Neuronal stem cell (in vitro differentiated cells): Measurements from ENCODE around the gene PPDPF.

Experiments
- DNase-seq: peaks from one replicate; pipeline ENCODE4 v3.0.0-alpha.2; 2013; ENCODE audit warnings: low spot score
- H2AFZ ChIP-seq: one replicate; pipeline ENCODE4 v1.6.1; 2013; ENCODE audit warnings: mild to moderate bottlenecking, low read length, inconsistent platforms
- H2AK5ac ChIP-seq: 2 replicates; pipeline ENCODE4 v1.6.1; 2013; ENCODE audit warnings: low read depth, mild to moderate bottlenecking, inconsistent platforms, low read length, moderate library complexity, mixed read lengths
- H2BK120ac ChIP-seq: 2 replicates; pipeline ENCODE4 v1.6.1; 2013; ENCODE audit warnings: low read depth, mild to moderate bottlenecking, inconsistent platforms, low read length, moderate library complexity, mixed read lengths
- H2BK12ac ChIP-seq: one replicate; pipeline ENCODE4 v1.6.1; 2013; ENCODE audit warnings: low read length, inconsistent platforms
- H2BK15ac ChIP-seq: 2 replicates; pipeline ENCODE4 v1.6.1; 2013; ENCODE audit warnings: mild to moderate bottlenecking, low read length, inconsistent platforms, mixed read lengths
- H2BK5ac ChIP-seq: one replicate; pipeline ENCODE4 v1.6.1; 2013; ENCODE audit warnings: inconsistent platforms, mild to moderate bottlenecking, low read length, moderate library complexity
- H3K14ac ChIP-seq: one replicate; pipeline ENCODE4 v1.6.1; 2013; ENCODE audit warnings: low read length, inconsistent platforms
- H3K18ac ChIP-seq: 2 replicates; pipeline ENCODE4 v1.6.1; 2013; ENCODE audit warnings: low read length, inconsistent platforms
- H3K23ac ChIP-seq: 2 replicates; pipeline ENCODE4 v1.6.1; 2013; ENCODE audit warnings: low read depth, mild to moderate bottlenecking, mixed read lengths, low read length, inconsistent platforms; ENCODE audit not compliant: poor library complexity
- H3K27ac ChIP-seq: replicated peaks from 3 replicates; pipeline ENCODE4 v1.5.1; 2013; ENCODE audit warnings: low read length, inconsistent platforms
- H3K27me3 ChIP-seq, 3 experiments: 2 replicates each; pipeline ENCODE4 v1.6.1; 2013; ENCODE audit warnings: low read length in 3 of 3, mild to moderate bottlenecking in 2 of 3, inconsistent platforms in 1 of 3, low read depth in 1 of 3, mixed read lengths in 1 of 3, moderate library complexity in 1 of 3; ENCODE audit not compliant: control insufficient read depth in 3 of 3, insufficient read depth in 3 of 3
- H3K36me3 ChIP-seq, 2 donors: replicated peaks in 1 of 2; 2 replicates each; pipeline ENCODE4 v1.6.1; 2013; ENCODE audit warnings: low read length in 2 of 2; ENCODE audit not compliant: control insufficient read depth in 2 of 2, insufficient read depth in 2 of 2
- H3K4ac ChIP-seq: 2 replicates; pipeline ENCODE4 v1.6.1; 2013; ENCODE audit warnings: inconsistent platforms, mild to moderate bottlenecking, low read length, moderate library complexity
- H3K4me1 ChIP-seq, 2 donors: 1 replicate in 1 of 2; 2 replicates in 1 of 2; pipeline ENCODE4 v1.6.1; 2013; ENCODE audit warnings: low read length in 2 of 2, low read depth in 1 of 2; ENCODE audit not compliant: control insufficient read depth in 2 of 2, insufficient read depth in 1 of 2
- H3K4me2 ChIP-seq: one replicate; pipeline ENCODE4 v1.6.1; 2013; ENCODE audit warnings: mild to moderate bottlenecking, low read length, inconsistent platforms; ENCODE audit not compliant: insufficient read depth, poor library complexity, severe bottlenecking
- H3K4me3 ChIP-seq, 2 donors: 2 replicates each; pipeline ENCODE4 v1.5.1; 2013; ENCODE audit warnings: low read length in 2 of 2, mild to moderate bottlenecking in 2 of 2, inconsistent platforms in 1 of 2, moderate library complexity in 1 of 2
- H3K79me1 ChIP-seq: one replicate; pipeline ENCODE4 v1.6.1; 2013; ENCODE audit warnings: low read depth, mild to moderate bottlenecking, inconsistent platforms, low read length, moderate library complexity
- H3K9ac ChIP-seq: one replicate; pipeline ENCODE4 v1.6.1; 2013; ENCODE audit warnings: mild to moderate bottlenecking, low read depth, low read length, inconsistent platforms; ENCODE audit not compliant: poor library complexity
- H3K9me3 ChIP-seq, 2 donors: replicated peaks in 1 of 2; 2 replicates each; pipeline versions ENCODE3 to v1.6.1; 2013; ENCODE audit warnings: low read length in 2 of 2, mild to moderate bottlenecking in 2 of 2, inconsistent platforms in 1 of 2, low read depth in 1 of 2, mixed read lengths in 1 of 2, moderate library complexity in 1 of 2; ENCODE audit not compliant: control insufficient read depth in 2 of 2, insufficient read depth in 1 of 2
- H4K8ac ChIP-seq: one replicate; pipeline ENCODE4 v1.6.1; 2013; ENCODE audit warnings: low read depth, mild to moderate bottlenecking, inconsistent platforms, low read length, moderate library complexity
- H4K91ac ChIP-seq: one replicate; pipeline ENCODE4 v1.6.1; 2013; ENCODE audit warnings: low read length, low read depth, mild to moderate bottlenecking, inconsistent platforms; ENCODE audit not compliant: poor library complexity
- WGBS, 2 donors: extraction: QIAGEN DNeasy Blood & Tissue Kit; methylation state at CpG; one replicate each; pipeline ENCODE4 v1.1.7; 2013; ENCODE audit warnings: missing lambda C conversion rate in 2 of 2, mixed read lengths in 1 of 2; ENCODE audit not compliant: insufficient read length in 2 of 2, insufficient replicate concordance in 1 of 2; ENCODE audit errors: extremely low coverage in 2 of 2; 5-methylcytosine and 5-hydroxymethylcytosine counted together

The PPDPF gene

DNA sequence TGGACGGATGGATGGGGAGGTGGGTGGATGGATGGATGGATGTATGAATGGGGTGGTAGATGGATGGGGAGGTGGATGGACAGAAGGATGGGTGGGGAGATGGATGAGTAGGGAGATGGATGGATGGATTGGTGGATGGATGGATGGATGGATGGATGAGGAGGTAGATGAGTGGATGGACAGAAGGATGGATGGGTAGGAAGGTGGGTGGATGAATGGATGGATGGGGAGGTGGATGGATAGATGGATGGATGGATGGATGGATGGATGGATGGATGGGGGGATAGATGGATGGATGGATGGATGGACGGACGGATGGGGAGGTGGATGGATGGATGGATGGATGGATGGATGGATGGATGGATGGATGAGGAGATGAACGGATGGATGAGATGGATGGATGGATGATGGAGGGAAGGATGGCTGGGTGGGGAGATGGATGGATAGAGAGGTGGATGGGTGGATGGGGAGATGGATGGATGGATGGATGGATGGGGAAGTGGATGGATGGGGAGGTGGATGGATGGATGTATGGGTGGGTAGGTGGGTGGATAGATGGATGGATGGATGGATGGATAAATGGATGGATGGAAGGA is 28.8 kb upstream of the PPDPF start:
- H4K91ac ChIP-seq = no peak overlapping the region
- H3K4me3 ChIP-seq = no peak overlapping the region
- H3K23ac ChIP-seq = no peak overlapping the region
- H3K36me3 ChIP-seq = no peaks in the 10 kb centered on the region
- H3K14ac ChIP-seq = no peak overlapping the region
- H3K9ac ChIP-seq = no peak overlapping the region
- 100% methylated on average over 4 of the region's 4 CpGs; no CpG with 5 or more reads in 1 of the 2 donors for WGBS, 2 donors
- H3K18ac ChIP-seq = no peak overlapping the region
- H2AFZ ChIP-seq = no peak overlapping the region
- peaks cover 6 to 36% (median 27%) of the 10 kb centered on the region in 3 experiments for H3K27me3 ChIP-seq
- H3K79me1 ChIP-seq = peaks cover 4% of the 10 kb centered on the region
- H3K4ac ChIP-seq = no peak overlapping the region
- no peak overlapping the region for H2BK12ac ChIP-seq
- no peak for DNase-seq
- no peak overlapping the region for H3K4me2 ChIP-seq
- peaks cover 0 to 3% of the 10 kb centered on the region in 2 donors for H3K4me1 ChIP-seq
- H2AK5ac ChIP-seq = no peak overlapping the region
- no peak overlapping the region for H2BK120ac ChIP-seq
- no peak overlapping the region for H3K27ac ChIP-seq
- no peak overlapping the region for H4K8ac ChIP-seq
- no peak overlapping the region for H2BK5ac ChIP-seq
- H3K9me3 ChIP-seq = peaks cover 0 to 3% of the 10 kb centered on the region in 2 donors
- H2BK15ac ChIP-seq = no peak overlapping the region

DNA sequence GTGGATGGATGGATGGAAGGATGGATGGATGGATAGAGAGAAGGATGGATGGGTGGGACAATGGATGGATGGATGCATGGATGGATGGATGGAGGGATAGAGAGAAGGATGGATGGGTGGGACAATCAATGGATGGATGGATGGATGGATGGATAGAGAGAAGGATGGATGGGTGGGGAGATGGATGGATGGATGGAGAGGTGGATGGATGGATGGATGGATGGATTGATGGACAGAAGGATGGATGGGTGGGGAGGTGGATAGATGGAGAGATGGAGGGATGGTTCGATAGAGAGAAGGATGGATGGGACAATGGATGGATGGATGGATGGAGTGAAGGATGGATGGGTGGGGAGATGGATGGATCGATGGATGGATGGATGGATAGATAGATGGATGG is 28.0 kb upstream of the PPDPF start:
- no peak overlapping the region for H4K91ac ChIP-seq
- peaks cover 11 to 39% (median 30%) of the 10 kb centered on the region in 3 experiments for H3K27me3 ChIP-seq

DNA sequence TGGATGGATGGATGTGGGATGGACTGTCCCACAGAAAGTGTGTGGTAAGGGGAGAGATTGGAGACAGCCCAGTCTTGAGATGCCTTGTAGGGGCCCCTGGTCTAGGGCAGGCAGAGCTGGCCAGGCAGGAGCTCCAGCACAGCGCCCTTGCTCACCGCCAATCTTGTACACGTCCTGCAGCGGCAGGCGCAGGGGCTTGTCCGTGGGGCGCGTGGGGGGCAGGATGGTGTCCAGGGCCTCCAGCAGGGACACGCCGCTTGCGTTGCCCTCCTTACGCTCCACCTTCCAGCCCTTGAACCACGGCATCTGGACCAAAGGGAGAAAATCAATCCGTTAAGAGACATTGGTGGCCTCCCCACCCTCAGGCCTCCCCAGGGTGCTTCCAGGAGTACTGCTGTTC is 27.6 kb upstream of the PPDPF start:
- Histone ChIP-seq H3K4me1 (peaks cover 0 to 3% of the 10 kb centered on the region in 2 donors), H2AK5ac (no peak overlapping the region), H2AFZ (no peak overlapping the region), H4K91ac (no peak overlapping the region), H2BK15ac (no peak overlapping the region), H2BK12ac (no peak overlapping the region), H2BK5ac (no peak overlapping the region), H3K4me3 (no peak overlapping the region), H3K14ac (peak overlapping the region; percentile 21), H3K27ac (no peak overlapping the region), H3K23ac (no peak overlapping the region), H4K8ac (peak overlapping the region; percentile 17), H3K79me1 (peaks cover 2% of the 10 kb centered on the region), H3K4ac (no peak overlapping the region), H2BK120ac (no peak overlapping the region), H3K4me2 (no peak overlapping the region), H3K9me3 (peaks cover 0 to 3% of the 10 kb centered on the region in 2 donors), H3K27me3 (peaks cover 14 to 39% (median 30%) of the 10 kb centered on the region in 3 experiments), H3K36me3 (no peaks in the 10 kb centered on the region), H3K18ac (peak overlapping the region; percentile 57), H3K9ac (peak overlapping the region; percentile 60)
- DNase-seq = no peak
- WGBS, 2 donors = no CpG with 5 or more reads among the region's 14 CpGs

More for the DNA sequence above, 28.0 kb upstream of the PPDPF start:
- Histone ChIP-seq H2BK12ac (no peak overlapping the region), H2BK5ac (no peak overlapping the region), H3K4me1 (peaks cover 0 to 3% of the 10 kb centered on the region in 2 donors), H3K9me3 (peaks cover 0 to 3% of the 10 kb centered on the region in 2 donors), H4K8ac (no peak overlapping the region), H3K23ac (no peak overlapping the region), H3K4ac (no peak overlapping the region), H3K27ac (no peak overlapping the region), H2BK120ac (no peak overlapping the region), H3K9ac (no peak overlapping the region), H2AK5ac (no peak overlapping the region), H3K36me3 (no peaks in the 10 kb centered on the region), H3K4me2 (no peak overlapping the region), H3K4me3 (peak overlapping the region in 1 of 2 donors; percentile 44), H3K18ac (no peak overlapping the region), H3K14ac (peak overlapping the region; percentile 2), H2AFZ (no peak overlapping the region), H3K79me1 (peaks cover 2% of the 10 kb centered on the region), H2BK15ac (no peak overlapping the region)
- DNase-seq = no peak
- 92 to 100% methylated on average over 1 to 2 of the region's 2 CpGs for WGBS, 2 donors

DNA sequence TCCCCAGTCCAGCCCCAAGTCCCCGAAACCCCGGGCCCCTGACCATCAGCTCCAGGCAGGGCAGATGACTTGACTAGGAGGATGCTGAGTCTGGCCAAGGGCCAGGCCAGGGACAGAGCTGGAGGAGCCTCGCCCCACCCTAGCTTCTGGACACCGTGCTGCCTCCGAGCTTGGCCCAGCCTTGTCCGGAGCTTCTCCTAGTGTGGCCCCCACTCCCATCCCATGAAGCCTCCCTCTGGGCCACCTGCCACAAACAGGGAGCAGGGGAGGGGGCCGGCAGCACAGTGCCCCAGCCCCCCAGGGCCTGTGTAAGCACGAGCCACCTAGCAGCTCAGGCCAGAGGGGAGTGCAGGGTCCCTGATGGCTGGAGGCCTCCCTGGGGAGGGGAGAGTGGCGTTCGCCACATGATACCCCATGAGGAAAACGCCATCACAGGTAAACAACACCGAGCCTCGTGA is 27.0 kb upstream of the PPDPF start:
- no CpG with 5 or more reads among the region's 13 CpGs for WGBS, 2 donors
- no peak overlapping the region for H2AK5ac ChIP-seq
- H2BK12ac ChIP-seq = no peak overlapping the region
- H3K4me3 ChIP-seq = no peak overlapping the region
- DNase-seq = no peak
- H3K14ac ChIP-seq = no peak overlapping the region
- H3K79me1 ChIP-seq = peaks cover 2% of the 10 kb centered on the region
- no peak overlapping the region for H4K8ac ChIP-seq
- H3K23ac ChIP-seq = no peak overlapping the region
- H3K36me3 ChIP-seq = no peaks in the 10 kb centered on the region
- H3K9me3 ChIP-seq = peaks cover 0 to 3% of the 10 kb centered on the region in 2 donors
- no peak overlapping the region for H4K91ac ChIP-seq
- no peak overlapping the region for H3K4ac ChIP-seq
- no peak overlapping the region for H3K4me2 ChIP-seq
- no peak overlapping the region for H2BK120ac ChIP-seq
- H3K27ac ChIP-seq = no peak overlapping the region
- H3K18ac ChIP-seq = no peak overlapping the region
- H3K4me1 ChIP-seq = peaks cover 2% of the 10 kb centered on the region in 2 donors
- H3K27me3 ChIP-seq = peaks cover 18 to 41% (median 33%) of the 10 kb centered on the region in 3 experiments
- peak overlapping the region; percentile 53 for H2BK5ac ChIP-seq
- peak overlapping the region; percentile 67 for H2BK15ac ChIP-seq
- H3K9ac ChIP-seq = no peak overlapping the region
- no peak overlapping the region for H2AFZ ChIP-seq
